Activated CD4-positive, alpha-beta T cell treated with anti-CD3 and anti-CD28 coated beads, Interleukin-2, Interleukin-4, amounts not matched to agents 100 ng/mL and 50 ng/mL, durations not matched to agents 16 hours and 8 hours (primary cell): Measurements from ENCODE around the gene TCF7L1.

Experiments
- DNase-seq: peaks from one replicate; pipeline ENCODE4 v3.0.0-alpha.2; 2020; ENCODE audit warnings: low spot score

Gene TCF7L1

DNA sequence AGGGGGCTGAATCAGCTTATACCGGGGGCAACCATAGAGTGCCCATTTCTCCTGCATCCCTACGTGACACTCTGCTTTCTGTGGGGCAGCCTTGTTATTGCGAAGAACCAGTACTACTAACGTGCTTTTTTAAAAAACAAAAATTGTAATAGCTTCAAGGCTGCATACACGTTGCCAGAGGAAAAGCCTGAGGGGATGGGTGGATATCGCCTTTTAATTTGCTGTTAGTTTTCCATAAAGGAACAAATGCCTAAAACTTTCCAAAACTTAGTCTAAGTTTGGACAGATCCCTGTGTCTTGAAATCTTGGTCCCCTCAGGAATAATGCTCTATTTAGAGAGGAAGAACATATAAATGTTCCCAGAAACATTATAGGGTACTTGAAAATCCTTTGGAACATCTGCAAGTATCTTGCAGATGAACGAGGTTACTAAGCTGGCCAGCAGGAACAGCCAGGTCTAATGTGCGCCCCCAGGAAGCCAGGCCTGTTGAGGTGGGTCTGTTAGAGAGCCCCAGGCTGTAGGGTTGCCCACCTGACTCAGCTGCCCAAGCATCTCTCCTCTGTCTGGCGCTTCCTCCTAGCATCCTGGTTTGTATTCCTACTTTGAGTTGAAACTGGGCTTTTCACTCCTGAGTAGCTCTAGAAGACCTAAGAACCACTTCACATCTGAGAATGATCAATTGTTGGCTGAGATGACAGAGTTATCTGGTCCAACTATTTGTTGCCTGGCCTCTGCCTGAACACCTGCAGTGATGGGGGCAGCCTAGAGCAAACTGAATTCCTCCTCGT, 97.7 kb downstream of the TCF7L1 start:
- DNase-seq = no peak

DNA sequence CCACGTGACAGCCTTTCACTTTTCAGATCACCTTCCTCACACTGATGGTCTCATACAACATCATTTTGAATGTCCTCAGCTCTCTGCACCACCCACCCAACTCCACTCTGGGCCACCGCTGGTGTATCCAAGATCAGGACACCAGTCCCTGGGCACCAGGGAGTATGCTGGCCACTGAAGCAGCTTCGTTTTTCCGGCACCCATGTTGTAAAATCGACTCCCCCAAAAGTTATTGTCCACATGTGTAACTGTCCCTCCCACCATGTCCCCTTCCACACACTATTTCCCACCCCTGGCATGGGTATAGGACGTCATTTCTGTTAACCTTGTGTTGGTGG, 98.2 kb downstream of the TCF7L1 start:
- DNase-seq = no peak

DNA sequence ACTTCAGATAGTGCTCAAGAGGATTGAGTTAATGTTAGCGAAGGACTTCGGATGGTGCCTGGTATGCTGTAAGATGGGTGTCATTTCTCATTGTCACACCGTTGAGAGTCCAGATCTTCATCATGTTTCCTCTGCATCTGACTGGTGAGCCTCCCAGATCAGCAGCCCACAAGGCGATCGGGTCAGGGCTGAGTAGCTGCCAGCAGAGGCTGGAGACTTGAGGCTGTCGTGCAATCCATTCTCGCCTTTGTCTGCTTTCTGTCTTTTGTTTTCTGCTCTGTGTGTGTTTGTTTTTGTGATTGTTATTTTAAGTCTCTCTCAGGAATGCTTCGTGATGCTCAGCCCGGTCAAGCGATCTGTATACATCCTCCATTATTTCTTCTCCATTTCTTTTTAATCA, 98.8 kb downstream of the TCF7L1 start:
- DNase-seq = no peak

DNA sequence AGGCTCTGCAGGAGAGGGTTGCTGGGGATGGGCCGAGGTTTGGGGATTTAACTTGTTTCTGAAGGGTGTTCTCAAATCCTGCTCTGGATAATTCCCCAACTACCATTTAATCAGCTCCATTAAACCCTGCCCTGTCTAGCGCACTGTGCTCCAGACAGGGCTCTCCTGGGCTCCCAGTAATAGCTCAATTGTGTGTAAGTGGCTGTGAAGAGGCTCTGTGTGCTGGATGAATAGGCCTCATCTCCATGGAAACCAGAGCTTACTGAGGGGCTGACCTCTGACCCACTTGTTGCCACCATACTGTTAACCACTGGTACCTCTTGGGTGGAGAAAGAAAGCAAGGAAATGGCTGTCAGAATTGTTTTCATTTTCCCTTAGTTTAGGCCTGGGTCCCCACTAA, 101.7 kb downstream of the TCF7L1 start:
- DNase-seq = no peak

DNA sequence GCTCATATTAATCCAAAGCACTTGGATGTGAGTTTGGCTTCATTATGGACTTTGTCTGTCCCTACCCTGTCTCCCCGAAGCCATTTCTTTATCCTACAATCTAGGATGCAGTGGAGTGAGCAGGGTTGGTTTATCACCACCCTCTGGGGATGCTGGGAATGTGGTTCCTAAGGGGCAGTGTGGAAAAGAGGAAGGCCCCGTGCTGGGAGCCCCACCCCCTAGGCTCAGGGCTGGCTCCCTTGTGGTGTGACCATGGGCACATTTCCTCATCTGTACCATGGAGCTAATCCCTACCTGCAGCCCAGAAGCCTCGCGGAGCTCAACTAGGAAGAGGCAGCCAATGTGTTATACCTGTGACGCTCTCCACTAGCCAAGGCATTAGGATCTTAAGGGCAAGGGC, 102.1 kb downstream of the TCF7L1 start:
- DNase-seq = no peak

DNA sequence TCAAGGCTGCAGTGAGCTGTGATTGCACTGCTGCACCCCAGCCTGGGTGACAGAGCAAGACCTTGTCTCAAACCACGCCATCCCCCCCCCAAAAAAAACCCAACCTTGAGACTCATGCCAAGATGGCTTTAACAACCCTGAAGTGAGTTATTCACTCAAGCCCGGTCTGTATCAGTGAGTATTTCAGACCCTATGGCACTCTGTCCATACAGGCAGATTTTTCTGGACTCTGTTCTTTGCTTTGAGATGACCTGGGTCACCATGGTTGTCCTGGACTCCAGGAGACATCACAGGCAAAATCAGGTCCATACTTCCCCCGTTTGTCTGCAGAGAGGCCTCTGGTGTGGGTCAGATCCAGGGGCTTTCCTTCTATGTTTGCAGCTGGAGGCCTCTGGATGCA, 102.9 kb downstream of the TCF7L1 start:
- no peak for DNase-seq

DNA sequence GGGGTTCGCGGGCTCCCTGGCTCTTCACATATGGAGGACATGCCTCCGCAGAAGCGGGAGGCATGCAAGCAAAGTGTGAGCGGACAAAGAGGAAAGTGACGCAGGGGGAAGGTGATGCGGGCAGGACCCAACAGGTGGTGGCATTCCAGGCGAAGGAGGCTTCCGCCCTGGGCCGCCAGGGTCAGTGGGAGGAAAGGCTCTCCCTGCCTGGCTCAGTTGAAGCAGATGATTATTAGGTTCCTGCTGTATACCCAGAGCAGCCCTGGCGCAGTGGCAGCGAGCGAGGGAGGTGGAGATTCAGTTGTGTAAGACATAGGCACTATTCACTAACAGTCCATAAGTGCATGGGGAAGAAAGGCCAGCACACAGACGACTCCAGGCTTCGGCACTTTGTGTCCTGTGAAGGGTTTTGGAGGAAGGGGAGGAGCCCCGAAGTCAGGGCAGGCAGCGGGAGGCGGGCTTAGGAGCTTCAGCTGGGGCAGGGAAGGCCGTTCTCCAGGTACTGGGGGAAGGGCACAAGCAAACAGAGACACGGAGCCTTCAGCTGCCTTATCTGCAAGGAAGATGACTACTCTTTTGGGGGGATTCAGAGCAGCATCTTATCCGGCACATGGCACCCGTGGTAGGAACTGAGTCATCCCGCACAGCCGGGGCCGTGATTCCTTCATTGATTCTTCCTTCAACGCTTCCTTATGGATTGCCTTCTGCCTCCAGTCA, 104.8 kb downstream of the TCF7L1 start:
- DNase-seq = no peak

DNA sequence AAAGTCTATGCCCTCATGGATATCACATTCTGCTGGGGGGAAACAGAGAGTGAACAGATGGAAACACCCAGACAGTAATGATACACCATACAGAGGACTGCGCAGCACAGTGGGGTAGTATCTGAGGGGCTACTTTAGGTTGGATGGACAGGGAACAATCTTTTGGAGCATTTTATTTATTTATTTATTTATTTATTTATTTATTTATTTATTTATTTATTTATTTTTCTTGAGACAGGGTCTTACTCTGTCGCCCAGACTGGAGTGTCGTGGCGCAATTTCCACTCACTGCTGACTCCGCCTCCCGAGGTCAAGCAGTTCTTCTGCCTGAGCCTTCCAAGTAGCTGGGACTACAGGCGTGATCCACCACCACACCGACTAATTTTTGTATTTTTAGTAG, 105.4 kb downstream of the TCF7L1 start:
- no peak for DNase-seq

DNA sequence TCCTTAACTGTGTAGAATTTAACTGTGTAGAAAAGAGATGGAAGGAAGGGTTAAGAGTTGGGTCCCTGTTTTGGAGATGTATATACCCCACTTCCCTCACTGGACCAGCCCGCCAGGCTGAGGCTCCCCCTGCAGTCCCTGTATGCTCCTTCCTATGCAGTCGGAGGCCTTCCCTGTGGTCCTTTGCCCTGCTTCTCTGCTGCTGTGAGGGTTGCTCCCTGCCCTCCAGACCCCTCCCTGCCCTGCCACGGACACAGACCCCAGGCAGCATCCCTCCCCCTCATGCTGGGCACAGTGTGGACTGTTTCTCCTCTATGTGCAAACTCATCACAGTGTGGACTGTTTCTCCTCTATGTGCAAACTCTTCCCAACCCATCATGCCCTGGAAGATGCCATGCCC, 105.9 kb downstream of the TCF7L1 start:
- no peak for DNase-seq

DNA sequence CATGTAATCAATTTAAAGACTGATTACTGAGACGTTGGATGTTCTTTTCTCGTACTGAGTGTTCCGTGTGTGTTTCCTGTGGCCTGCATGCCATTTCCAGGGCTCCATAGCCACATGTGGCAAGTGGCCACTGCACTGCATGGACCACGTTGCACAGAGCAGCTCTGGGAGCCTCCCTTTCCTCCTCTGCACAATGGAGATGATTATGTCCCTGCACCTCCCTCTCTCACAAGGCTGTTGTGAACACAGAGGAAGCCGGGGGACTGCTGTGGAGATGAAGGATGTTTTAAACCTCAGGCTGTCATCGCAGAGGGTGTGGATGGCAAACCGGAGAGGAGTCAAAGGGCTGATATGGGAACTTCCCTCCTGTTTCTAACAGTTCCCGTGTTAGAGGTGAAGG, 106.9 kb downstream of the TCF7L1 start:
- DNase-seq = no peak

DNA sequence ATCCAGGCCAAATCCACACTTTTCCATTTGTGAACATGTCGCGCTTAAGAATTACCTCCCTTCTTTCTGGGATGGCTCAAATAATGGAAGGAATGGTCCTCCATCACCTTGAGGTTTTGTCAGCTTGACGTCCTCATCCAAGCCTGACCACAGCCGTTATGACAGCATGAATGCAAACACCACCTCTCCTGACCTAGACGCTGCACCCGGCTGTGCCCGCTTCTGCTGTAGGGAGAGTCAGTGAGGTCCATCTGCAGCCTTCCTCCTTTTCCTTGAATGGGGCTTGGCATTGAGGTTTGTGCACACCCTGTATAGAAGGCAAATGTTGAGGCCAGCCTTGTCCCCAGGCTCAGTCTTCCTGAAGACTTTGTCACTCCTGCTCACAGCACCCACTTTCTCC, 109.1 kb downstream of the TCF7L1 start:
- DNase-seq = no peak

DNA sequence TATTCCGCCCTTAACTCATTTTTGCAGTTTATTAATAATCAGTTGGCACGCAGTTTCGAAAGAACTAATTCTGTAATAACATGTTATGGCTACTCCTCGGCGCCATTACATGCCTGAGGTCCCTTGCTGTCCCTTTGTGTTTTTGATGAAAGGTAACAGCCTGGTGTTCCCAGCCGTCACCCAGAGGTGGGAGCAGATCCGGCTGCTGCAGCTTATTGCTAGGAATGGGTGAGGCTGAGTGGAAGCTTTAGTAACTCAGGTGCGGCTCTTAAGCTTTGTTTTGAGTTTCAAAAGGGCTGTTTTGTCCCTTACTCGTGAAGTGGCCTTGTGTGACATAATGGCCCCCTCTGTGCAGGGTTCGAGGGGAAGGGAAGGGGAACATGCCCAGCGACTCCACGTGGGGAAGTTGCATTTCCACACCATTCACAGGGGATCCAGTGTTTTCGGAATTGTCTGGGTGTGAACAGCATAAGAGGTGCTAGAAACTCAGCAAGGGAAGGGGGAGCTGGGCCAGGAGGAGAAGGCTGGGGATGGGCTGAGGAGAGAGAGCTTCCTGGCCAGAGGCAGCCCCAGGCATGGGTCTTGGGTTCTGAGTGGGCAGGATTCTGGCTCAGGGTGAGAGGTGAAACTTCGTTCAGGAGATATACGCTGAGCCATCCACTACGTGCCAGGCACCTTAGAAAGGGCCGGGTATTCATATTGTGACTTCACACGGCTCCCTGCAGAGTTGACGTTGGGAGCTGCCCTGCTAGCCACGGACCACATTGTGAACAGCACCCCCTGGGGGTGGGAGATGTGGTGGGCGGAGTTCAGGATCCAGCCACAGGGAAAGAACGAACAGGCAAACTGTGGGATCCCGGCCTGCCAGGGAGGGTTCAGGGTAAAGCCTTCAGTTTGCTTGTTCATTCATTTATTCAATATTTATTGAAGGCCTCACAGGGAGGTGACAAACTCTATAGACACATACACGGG, 110.2 kb downstream of the TCF7L1 start:
- DNase-seq = peak; percentile 15

DNA sequence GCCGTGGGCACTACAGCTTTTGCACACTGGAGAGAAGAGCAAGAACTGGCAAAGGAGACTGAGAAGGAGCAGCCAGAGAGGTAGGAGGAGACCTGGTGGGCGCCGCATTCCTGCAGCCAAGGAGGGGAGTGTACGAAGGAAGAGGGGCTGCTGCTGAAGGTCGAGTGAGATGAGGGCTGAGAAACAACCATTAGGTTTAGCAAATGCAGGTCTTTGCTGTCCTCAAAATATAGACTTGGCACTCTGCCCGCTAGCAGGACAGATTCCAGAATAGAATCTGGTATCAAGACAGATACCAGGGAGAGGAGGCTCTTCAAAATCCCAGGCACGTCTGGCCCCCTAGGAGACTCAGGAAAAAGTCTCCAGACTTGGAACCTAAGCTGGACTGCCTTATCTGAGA, 111.6 kb downstream of the TCF7L1 start:
- DNase-seq = no peak

DNA sequence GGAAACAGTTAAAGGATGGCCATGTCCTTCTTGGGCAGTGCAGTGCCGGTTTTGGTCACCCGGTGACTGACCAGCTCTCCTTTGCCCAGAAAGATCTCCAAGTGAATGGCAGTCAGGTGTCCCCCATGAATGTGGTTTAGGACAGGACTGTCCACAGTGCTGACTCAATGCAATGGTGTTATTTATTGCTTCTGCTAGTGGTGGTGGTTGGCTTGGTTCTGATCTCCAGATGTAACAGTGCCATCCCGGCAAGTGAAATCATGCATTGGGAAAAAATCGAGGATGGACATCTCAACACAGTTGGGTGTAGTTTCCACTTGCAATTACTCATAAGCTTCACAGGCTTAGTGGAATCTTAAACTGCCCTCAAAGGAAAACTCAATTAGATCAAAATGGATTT, 112.7 kb downstream of the TCF7L1 start:
- DNase-seq = no peak

DNA sequence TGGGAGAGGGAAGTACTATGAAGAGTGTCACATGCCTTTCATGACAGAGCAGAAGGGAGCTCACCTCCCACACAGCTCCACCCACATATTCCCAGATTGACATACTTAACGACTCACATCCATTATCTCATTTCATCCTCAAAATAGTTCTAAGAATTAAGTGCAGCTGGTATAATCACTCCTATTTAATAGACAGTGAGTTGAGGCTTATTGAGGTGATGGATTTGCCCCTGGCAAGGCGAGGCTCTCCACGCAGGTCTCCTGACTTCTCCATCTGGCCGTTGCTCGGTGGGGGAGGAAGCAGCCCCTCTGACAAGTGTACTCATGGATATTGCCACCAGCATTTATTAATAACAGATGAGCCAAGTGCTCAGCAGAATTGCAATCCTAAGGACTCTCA, 113.2 kb downstream of the TCF7L1 start:
- DNase-seq = no peak

DNA sequence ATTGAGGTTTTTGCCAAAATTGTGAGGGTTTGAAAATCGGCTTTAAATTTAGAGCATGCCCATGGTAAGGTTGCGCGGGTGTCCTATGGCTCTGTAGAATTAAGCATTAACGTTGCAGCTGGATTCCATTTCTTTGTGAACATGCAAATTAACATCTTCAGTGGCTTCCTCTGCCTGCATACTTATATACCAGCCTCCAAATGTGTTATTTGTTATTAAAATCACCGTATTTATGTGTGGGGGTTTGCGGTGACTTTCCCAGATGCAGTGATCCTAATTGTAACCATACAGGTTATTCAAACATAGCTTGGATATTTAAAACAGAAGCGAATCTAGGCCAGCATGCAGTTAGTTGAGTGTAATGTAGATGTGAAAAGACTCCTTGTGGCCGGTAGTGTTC, 114.4 kb downstream of the TCF7L1 start:
- no peak for DNase-seq

DNA sequence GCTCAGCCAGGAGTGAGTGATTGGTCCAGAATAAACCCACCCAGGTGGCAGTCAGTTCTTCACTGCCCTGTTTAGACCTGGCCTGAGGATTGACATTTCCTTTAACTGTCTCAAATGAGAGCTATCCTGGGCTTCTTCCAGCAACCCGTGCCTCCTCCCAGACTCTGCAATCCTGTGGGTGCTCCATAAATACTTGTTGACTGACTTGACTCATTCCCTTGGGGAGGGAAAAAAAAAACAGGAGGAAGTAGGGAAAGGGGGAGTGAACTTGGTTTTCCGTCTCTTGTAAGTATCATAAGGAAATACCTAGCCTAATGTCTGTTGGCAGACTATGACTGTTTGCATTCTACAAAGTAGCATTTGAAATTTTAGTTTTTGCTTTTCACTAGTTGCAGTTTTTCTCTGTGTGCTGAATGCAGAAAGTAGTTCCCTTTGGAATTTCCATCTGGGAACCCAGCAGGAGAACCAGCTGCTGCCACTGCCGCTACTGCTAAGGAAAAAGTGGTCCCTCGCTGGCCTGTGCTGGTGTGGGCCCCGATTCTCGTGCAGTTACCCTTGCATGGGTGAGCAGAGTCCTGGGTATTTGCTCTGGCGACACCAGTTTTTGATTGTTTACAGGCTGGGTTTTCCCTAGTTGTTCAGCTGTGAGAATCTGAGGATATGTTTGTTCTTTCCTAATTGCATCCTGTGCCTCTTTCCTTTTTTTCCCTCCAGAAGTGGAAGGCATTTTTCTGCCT, 115.7 kb downstream of the TCF7L1 start:
- DNase-seq = no peak

DNA sequence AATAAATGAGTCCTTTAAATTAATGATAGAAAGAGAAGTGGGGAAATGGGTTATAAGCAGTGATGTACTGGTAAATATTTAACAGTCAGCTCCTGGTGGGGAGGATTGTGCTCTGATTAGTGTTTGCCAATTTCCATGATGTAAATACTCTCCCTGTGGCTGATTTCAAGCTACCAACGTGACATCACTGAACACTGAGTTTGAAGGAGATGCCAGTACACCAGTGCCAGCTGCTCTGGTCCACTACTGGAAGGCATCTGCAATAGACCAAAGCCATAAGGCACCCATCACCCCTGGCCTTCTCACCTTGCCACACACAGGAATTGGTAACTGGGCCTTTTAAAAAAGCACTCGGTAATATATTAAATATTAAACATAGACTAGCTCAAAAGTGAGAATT, 116.9 kb downstream of the TCF7L1 start:
- DNase-seq = no peak

DNA sequence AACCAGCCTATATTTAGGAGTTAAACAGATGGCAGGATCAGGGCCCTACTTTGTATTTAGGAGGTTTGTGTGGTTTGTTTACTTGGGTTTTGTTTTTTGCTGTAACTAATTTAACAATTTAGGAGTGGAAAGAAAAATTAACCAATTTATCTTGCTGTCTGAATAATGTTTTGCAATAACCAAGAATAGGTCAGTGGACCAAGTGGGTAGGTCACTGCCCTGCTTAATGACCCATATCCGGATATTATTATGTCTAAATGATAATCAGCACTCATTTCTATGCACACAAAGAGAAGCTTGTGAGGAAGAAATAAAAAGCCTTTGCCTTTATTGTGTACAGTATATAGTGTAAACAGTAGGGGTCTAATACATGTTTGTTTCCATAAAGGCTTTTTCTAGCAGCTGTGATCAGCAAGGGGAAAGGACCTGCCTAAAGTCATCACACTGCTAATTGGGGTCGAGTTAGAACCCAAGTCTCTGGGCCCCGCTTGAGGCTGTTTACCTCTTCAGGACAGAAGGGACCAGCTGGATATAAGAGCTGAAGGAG, 118.0 kb downstream of the TCF7L1 start:
- no peak for DNase-seq

DNA sequence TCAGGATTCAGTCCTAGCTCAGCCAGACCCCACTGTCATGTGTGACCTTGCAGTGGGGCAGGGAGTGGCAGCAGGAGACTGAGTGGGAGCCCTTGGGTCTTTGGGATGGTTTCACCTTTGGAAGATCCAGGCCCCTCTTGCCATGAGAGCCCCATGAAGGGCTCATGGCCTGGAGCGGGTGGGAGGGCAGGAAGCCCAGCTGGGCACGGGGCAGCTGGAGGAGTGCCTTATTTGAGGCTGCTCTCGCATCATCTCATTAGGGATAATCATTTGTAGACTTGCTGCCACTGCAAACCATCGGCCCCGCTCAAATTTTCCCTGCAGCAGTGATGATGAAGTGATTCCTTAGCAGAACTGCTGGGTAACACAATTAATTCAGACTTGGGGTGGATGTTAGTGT, 120.7 kb downstream of the TCF7L1 start:
- no peak for DNase-seq

DNA sequence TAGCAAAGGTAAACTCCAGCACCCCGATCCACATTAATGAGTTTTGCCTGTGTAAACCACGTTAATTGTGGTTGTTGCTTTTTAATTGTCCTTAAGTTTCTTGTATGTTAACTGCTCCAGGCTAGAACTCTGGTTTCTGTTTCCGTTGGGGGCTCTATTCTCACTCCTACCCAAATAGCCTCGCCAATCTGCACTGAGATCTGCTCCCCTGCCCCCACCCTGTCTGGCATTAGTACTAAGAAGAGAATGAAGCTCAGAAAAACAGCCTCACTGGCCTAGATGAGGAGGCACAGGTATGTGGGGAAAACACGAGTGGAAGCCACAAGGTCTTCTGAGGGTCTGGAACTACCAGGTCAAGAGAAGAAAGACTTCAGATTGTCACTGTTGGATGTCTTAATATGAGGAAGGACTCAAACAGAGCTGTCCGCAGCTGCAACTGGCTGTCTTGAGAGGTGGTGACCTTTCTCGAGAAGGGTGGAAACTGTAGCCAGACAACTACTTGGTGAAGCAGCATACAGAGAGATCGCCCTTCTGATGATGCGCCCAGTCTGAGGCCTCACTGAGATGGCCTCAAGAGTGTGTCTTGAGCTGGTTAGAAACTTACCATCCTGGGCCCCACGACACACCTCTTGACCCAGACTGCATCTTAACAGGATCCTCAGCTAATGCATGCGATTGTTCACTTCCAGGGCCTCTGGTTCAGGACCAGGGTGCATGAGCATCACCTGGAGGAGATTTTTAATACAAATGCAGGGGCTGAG, 121.5 kb downstream of the TCF7L1 start:
- no peak for DNase-seq
